Stimulated activated CD8-positive, alpha-beta memory T cell treated with anti-CD3 and anti-CD28 coated beads, Interleukin-7, amount 100 ng/mL, for 1 hour (primary cell): Measurements from ENCODE around the gene N4BP2L2.

Experiments used
- DNase-seq, 2 donors: peaks; one replicate each; pipeline ENCODE4 v3.0.0-alpha.2; 2020; ENCODE audit warnings: low read depth in 2 of 2

Gene N4BP2L2

DNA sequence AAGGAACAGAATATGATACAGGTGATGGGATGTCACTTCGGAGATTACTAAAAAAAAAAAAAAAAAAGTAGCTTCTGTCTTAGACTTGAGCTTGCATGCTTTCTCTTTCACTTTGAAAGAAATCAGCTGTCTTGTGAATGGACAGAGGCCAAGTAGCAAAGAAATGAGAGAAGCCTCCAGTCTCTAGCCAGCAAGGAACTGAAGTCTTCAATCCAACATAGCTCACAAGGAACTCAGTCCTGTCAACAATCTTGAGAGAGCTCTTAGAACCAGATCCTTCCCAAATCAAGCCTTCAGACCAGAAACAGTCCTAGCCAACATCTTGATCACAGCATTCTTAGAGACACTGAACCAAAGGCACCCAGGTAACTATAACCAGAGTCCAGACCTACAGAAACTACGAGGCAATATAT, 7.7 kb downstream of the N4BP2L2 start:
- DNase-seq = no peak

DNA sequence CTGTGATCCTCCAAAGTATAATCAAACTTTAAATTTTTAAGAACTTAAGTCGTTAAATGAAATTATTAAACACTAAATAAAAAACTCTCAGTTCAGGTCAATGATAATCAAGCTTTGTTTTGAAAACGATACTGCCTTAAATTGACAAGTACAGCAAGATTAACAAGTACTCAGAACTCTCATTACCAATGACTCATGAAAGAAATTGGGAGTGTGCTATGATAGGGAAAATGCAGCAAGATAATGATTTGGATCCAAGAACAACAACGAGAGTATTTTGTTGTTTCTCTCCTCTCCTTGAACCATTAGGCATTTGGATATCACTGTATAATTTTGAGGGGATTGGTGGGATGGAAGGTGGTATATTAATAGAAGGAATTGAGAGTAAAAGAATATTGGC, 10.2 kb downstream of the N4BP2L2 start:
- no peak for DNase-seq

DNA sequence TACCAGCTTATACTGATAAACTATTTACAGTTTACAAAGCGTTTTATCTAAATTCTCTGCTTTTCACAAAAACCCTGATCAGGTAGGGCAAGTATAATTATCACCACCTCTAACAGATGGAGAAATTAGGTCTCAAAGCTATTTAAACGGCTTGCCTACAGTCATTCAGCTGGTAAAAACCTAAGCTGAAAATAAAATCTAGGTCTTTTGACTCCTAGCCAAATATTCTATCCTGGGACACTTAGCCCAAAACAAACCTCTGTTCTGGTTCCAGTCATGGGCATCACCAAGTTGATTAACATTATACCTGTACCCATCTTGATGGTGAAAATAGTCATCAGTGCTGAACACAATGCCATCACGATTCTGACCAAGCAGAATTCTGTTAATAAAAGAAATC, 11.4 kb downstream of the N4BP2L2 start:
- DNase-seq = no peak

DNA sequence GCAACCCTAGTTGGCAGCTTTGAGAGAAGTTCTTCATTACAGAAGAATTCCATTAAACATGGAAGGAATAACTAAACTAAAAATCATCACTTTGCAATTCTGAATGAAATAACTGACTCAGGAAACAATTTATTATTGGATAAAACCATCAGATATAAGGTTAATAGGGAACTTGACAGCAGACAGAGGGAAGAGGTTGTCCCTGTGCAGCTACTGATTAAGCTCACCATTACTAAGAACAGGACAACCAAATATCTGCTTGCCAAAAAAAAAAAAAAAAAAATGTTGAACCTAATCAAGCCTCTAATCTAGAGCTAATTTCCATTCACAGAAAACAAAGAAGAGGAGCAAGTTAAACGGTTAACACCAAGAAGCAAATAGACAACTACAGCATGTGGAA, 12.8 kb downstream of the N4BP2L2 start:
- DNase-seq = no peak

DNA sequence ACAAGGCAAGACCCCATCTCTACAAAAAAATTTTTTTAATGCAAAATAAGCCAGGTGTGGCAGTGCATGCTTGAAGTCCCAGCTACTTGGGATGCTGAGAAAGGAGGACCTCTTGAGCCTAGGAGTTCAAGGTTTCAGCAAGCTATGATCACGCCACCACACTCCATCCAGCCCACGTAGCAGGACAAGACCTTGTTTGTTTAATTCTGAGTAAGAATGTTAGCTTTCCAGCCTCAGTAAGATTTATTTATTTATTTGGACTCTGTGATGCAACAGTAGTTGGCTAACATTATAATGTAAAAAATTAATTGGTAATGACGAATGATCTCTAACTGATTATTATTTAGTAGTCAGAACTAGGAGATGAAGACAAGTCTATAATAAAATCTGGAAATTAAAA, 23.3 kb downstream of the N4BP2L2 start:
- DNase-seq = no peak

DNA sequence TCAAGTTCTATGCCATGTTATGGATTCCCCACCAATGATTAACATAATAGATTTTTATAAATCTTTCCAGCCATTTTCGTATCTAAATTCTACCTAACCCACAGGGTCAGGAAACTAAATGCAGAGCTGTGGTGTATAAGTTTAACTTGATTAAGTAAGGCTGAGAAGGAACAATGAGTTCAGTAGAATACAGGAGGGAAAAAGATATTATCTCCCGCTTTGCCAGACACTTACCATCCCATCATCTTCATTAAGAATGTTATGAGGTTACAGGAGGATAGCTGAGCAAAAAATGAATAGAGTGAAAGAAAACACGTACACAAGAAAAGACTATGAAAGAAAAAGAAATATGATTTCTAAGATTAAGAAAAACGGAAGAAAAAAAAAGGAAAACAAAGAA, 27.1 kb downstream of the N4BP2L2 start:
- DNase-seq = no peak

DNA sequence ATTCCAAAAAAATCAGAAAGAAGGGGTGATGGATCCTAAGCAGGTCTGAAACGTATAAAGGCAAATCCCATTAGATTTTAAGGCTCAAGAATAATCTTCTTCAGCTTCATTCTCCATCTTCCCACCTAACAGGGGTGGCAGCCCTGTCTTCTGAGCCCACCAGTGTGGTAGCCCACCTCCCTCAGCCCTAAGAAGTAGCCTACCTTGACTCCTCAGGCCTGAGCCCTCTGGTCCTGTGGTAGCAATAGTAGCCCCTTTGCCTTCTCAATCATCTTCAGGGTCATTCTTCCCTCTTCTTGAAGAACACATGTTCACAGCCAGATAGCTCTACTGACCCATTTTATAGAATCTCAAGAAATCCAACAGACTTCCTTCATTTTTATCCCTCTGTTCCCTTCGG, 33.7 kb downstream of the N4BP2L2 start:
- no peak for DNase-seq

DNA sequence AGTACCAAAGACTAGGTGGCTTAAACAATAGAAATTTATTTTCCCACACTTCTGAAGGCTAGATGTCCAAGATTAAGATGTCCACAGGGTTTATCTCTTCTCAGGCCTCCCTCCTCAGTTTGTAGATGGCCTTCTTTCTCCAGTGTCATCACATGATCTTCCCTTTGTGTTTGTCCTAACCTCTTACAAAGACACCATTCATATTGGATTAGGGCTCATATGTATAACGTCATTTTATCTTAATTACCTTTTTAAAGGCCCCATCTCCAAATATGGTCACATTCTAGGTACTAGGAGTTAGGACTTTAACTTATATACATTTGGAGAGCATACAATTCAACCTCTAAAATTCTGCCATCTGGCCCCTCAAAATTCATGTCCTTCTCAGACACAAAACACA, 34.3 kb downstream of the N4BP2L2 start:
- no peak for DNase-seq

DNA sequence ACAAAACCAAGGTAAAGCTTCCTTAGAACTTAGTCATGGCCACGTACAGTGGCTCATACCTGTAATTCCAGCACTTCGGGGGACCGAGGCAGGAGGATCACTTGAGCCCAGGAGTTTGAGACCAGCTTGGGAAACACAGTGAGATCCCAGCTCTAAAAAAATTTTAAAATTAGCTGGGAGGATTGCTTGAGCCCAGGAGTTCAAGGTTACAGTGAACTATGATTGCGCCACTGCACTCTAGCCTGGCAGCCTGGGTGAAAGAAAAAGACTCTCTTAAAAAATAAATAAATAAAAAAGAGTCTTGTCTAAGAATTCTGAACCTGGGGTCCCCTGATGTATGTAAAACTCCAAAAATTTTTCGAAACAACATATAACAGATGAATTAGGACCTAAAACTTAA, 34.9 kb downstream of the N4BP2L2 start:
- DNase-seq = no peak

DNA sequence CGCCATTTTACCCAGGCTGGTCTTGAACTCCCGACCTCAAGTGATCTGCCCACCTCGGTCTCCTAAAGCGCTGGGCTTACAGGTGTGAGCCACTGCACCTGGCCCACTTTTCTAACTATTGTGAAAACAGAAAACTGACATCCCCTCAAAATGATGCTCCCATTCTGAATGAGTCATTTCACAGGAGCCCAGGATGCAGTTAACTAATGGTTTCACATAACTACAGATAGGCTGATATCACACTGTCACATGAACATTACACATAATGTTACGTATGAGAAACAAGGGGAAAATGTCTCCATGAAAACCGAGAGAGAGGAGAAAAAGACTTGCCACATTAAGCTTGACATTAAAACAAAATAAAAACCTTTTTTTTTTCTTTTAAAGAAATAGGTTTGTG, 37.5 kb downstream of the N4BP2L2 start:
- no peak for DNase-seq

DNA sequence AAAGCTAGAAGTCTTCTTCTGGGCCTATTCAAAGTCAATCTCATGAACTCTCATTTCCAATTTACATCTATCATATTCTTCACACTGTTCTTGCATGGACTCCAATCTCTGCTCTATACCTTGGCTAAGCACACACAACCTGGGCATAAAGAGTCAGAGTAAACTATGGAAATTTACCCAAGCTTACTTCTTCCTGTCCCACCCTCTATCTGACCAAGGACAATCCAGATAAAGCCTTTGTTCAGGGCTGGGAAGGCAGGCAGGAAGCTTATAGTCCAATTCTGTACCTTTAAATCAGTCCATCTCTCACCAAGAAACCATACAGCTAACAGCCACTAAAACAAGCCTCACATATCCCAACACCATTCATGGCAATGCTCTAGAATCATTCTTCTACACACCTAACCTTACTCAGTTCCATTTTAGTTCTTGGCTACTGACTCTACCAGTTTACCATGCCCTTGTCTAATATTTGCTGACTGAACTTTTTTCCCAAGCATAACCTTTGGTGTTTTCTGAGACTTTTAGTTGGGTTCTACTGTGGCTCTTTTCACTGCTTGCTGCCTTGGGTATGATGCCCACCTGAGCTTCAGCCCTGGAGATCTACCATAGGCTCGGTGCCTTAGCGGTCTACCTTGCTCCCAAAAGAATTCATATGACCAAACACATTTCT, 38.9 kb downstream of the N4BP2L2 start:
- DNase-seq = no peak

DNA sequence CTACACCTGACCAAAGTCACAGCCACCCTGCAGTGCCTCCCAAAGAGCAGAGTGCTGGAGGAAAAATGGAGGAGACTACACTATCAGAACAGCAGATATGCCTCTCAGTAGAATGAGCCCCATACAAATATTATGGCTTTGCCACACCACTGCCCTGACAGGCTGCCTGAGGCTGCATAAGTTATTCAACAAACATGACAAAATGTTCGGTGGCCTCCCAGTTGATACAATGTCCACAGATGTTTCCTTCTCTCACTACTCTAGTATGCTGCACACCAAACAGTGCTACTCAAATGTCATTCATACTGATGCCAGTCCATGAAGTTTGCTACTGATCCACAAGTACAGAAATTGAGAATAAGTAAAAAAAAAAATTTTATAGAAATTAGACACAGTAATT, 41.0 kb downstream of the N4BP2L2 start:
- DNase-seq = no peak

DNA sequence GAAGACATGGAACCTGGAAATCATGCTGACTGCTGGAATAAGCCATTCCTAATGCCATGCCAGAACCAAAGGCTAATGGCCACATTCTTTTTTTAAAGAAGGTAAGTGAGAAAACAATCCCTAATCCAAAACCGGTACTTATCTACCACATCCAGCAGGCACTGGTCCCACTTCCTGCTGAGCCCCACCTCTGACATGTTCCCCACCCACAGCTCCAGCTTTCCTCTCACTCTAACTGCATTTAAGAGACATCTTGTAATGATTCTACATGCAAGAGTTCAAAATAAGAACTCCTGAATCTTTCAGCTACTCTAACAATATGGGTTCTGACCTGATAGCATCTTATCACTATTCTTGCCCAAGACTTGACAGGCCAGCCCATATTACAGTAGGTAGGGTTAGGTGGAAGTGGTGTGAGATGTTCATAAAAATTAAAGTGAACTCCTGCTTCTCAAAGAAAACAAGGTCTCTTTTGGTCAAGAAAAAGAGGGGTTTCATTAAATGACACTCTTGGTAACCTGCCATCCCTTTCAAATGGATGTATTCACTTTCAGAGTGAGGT, 41.9 kb downstream of the N4BP2L2 start:
- DNase-seq = no peak

DNA sequence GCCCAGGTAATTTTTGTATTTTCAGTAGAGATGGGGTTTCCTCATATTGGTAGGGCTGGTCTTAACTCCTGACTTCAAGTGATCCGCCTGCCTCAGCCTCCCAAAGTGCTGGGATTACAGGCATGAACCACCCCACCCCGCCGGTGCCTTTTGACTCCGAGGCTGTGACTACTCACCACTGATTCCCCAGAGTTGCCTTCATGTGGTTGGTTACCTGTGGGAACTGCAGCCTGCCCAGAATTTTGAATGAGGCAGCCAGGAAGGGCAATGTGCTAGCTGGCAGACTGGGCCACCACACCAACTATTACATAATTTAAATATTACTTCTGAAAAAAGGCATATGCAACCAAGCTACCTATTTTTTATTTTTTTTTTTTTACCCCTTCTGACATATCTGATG, 42.8 kb downstream of the N4BP2L2 start:
- no peak for DNase-seq

DNA sequence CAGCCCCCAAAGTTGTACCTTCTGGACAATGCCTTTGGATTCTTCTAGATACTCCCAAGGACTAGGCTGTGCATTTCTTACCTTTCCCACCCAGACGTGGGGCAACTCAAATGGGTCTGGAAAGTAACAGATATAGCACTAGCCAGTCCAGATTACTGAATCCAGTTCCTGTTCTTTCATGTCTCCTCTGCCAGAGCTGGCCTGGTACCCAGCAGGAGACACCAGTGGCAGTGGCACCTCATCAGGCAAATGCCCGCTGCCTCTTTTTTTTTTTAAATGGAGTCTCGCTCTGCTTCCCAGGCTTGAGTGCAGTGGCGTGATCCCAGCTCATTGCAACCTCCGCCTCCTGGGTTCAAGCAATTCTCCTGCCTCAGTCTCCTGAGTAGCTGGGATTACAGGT, 43.2 kb downstream of the N4BP2L2 start:
- DNase-seq = no peak

DNA sequence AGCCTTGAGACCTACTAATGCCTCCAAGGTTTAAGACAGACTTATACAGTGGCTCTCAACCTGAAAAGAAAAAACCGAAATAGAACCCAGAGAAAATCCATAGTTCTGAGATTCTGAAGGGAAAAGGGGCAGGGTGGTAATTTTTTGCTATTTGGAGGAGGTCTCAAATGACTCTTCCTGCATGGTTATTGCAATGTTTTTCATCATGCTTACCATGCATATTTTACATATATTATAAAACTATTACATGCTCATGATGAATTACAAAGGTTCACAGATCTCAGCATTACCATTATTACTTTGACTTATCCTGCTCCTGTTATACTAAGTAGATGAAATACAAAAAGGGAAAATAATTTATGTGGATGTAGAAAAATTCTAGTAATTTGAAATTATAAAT, 47.6 kb downstream of the N4BP2L2 start:
- DNase-seq = no peak

DNA sequence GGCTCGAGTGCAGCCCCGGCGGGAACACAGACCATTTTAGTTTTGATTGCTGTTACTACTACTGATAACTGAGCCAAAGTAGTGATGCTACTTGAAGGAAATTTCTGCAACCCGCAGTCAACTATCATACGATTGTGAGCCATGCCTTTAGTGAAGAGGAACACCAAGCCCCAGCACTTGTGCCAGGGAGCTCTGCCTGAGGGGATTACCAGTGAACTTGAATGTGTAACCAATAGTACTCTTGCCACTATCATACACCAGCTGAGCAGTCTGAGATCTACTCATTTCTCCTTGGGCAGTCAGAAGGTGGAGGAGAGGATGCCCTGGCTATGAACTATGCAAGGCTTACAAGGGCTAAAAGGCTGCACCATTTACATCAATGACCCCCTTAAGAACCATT, 61.7 kb downstream of the N4BP2L2 start:
- no peak for DNase-seq

DNA sequence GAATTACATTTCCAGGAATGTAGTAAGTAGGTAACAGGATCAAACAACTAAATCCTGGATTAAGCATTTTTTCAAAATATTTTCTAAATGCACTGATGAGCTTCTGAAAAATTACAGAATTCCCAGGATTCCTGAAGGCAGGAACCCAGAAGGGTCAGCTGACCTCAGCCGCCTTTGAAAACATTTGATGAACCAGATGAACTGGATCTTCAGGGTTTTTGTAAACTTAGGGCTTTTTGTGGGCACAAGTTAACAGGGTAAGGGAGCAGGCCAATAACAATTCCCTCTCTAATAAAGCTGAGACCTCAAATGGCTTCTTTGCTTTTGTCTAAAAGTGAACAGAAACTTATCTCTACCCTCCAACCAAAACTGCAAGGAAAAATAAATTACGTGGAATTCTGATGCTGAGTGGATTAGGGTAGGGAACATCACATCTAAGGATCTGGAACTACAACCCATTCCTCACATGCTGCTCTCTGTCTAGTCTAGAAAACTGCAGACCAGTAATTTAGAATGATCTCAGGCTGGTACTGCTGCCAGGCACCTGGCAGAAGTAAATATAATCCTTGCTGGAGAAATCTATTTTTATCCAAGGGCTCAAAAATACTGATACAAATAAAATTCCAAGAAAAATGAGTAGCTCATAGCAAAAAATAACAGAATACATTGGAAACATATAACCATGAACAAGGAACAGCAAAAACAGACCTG, 62.4 kb downstream of the N4BP2L2 start:
- DNase-seq = no peak

DNA sequence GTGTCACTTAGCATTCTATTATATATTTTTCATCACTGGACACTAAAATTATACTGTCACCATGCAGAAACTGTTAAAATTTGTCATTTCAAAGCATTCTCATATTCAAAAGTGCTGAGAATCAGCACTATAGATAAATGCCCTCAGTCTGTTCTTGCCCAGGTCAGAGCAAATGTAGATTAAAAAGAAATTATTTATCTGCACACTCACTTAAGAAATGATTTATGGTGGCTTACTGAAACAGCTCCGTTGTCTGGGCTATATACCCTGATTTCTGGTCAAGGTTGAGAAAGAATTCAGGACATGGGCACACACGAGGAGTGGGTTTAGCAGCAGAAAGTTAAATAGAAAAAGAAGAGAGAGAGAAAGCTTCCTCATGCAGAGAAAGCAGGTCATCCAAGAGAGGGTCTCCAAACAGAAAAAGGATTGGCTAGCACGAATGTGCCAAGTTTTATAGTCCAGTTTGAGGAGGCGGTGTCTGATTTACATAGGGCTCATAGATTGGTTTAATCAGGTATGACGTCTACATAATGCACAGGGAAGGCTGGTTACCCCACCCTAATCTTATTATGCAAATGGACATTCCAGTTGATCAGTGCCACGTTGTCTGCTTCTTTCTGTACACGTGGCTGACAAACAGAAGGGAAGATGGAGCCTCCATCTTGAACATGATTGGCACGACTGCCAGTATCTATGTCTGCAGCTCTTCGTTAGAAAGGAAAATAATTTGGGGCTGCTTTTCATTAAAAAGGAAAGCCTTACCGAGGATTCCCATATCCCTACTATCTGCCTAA, 63.4 kb downstream of the N4BP2L2 start:
- no peak for DNase-seq

DNA sequence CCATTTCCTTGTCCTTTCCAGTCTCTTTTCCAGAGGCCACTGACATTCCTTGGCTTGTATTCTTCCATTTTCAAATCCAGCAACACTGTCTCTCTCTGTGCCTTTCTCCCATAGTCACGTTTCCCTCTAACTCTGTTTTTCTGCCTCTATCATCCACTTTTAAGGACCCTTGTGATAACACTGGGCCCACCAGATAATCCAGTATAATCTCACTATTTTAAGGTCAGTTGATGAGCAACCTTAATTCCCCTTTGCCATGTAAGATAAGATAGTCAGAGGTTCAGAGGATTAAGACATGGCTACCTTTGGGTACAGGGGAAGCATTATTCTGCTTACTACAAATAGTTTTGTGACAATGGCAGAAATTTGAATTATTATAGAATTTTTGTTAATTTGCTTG, 64.9 kb downstream of the N4BP2L2 start:
- no peak for DNase-seq

DNA sequence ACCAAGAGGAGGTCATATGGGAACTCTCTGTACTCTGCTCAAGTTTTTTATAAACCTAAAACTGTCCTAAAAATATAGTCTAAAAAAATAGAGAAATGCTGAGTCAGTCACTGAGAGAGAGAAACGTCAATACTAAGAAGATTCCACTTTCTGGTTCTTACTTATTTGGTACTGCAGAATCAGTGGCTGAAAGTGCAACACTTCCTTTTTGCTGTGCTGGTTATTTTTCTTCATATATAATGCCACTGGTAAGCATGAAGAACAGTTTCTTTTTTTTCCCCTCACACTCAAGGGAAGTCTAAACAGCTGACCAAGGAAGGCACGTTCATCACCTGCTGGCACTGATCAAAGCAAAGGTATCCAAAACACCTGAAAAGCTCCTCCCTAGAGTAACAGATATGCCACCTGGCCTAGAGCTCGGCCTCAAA, 66.4 kb downstream of the N4BP2L2 start:
- no peak for DNase-seq

DNA sequence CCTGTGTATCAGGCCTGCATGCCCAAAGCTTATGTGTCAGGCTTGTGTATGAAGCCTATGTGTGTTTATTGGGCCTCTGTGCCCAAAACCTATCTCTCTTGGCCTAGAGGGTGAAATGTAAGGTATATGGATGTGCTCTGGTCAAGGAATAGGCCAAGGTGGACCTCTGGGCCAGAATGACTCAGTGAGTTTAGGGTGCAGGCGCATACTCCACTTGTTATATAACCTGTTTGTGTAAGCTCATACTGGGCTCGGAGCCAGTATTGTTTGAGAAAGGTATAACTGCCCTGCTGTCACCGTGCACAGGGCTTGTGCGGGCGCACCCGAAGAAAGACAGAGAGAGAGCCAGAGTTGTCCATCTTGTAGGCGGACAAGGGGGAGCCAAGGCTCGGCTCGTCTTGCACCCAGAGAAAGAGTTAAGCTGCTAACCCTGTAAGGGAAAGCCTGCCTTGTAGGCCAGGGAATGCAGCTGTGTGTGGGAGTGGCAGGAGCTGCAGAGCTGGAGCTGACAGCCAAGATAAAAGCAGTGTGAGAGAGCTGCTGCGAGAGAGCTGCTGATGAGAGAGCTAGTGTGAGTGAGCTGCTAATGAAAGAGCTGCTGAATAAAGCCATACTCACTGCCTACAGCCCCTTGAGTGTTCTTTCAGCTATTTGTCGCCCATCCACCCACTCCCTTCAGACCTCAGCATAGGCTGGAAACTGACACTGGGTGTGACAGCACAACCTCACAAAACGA, 67.2 kb downstream of the N4BP2L2 start:
- DNase-seq = no peak
